Karpas-422 (cell line): ENCODE results near the gene DKK3. TPM values are rescaled to one million over a fixed set of nuclear protein-coding genes. Genes with fewer than 3 reads are reported as not detected.

Experiments used
- DNase-seq: peaks from one replicate; pipeline ENCODE4 v3.0.0-alpha.2; 2015
- H2AFZ ChIP-seq: fragments of 200-600 bp; sonication (generic); 2 replicates; pipeline ENCODE4 v1.6.1; 2014; ENCODE audit warnings: antibody characterized with exemption, low read length, mixed read lengths
- H3K27ac ChIP-seq: fragments of 200-600 bp; sonication (generic); 2 replicates; pipeline ENCODE4 v1.5.1; 2014; ENCODE audit warnings: mild to moderate bottlenecking, low read length, moderate library complexity
- H3K27me3 ChIP-seq: fragments of 200-600 bp; sonication (generic); 2 replicates; pipeline ENCODE4 v1.6.1; 2014; ENCODE audit warnings: low read length, mixed read lengths
- H3K36me3 ChIP-seq: fragments of 200-600 bp; sonication (generic); 2 replicates; pipeline ENCODE4 v1.6.1; 2014; ENCODE audit warnings: low read length, mixed read lengths; ENCODE audit not compliant: insufficient read depth
- H3K4me1 ChIP-seq: fragments of 200-600 bp; sonication (generic); 2 replicates; pipeline ENCODE4 v1.6.1; 2014; ENCODE audit warnings: mild to moderate bottlenecking, low read length, mixed read lengths
- H3K4me2 ChIP-seq: fragments of 200-600 bp; sonication (generic); 2 replicates; pipeline ENCODE4 v1.6.1; 2014; ENCODE audit warnings: low read length, low read depth, mild to moderate bottlenecking; ENCODE audit not compliant: poor library complexity, severe bottlenecking
- H3K4me3 ChIP-seq: fragments of 200-600 bp; sonication (generic); 2 replicates; pipeline ENCODE4 v1.5.1; 2014; ENCODE audit warnings: mild to moderate bottlenecking, antibody characterized with exemption, low read length, mixed read lengths
- H3K79me2 ChIP-seq: fragments of 200-600 bp; sonication (generic); 2 replicates; pipeline ENCODE4 v1.6.1; 2014; ENCODE audit warnings: mild to moderate bottlenecking, low read length, mixed read lengths
- H3K9ac ChIP-seq: fragments of 200-600 bp; sonication (generic); 2 replicates; pipeline ENCODE4 v1.6.0; 2014; ENCODE audit warnings: low read length
- H3K9me2 ChIP-seq: fragments of 200-600 bp; sonication (generic), shearing (Covaris generic); replicated peaks from 2 replicates; pipeline ENCODE4 v1.6.0; 2014; ENCODE audit warnings: mild to moderate bottlenecking, low read length, moderate library complexity; ENCODE audit not compliant: insufficient read depth
- H3K9me3 ChIP-seq: fragments of 300-700, 200-600 bp; sonication (generic); 2 replicates; pipeline ENCODE4 v1.6.1; 2014; ENCODE audit warnings: low read length, mixed read lengths
- H4K20me1 ChIP-seq: fragments of 200-600 bp; sonication (generic); 2 replicates; pipeline ENCODE4 v1.6.1; 2014; ENCODE audit warnings: mild to moderate bottlenecking, antibody characterized with exemption, low read length, low read depth; ENCODE audit not compliant: insufficient read depth
- total RNA-seq: library from RNA; depleted of rRNA; stranded (reverse); fragments of >200 nt; shearing (Covaris generic); gene quantifications from 2 replicates; pipeline ENCODE4 v1.2.3, GENCODE V29; 2014; ENCODE audit warnings: low replicate concordance

DKK3 gene
- total RNA-seq, 1 experiment from 2014 or later: not detected

GRCh38 chr11:11948242-11948947, 60.0 kb downstream of the DKK3 start:
- no peak overlapping the region for H2AFZ ChIP-seq
- no peak overlapping the region for H3K27ac ChIP-seq
- no peaks in the 10 kb centered on the region for H4K20me1 ChIP-seq
- H3K4me1 ChIP-seq: no peaks in the 10 kb centered on the region
- no peaks in the 10 kb centered on the region for H3K9me2 ChIP-seq
- H3K36me3 ChIP-seq: peaks cover 16% of the 10 kb centered on the region; the same call in 1 of the 2 replicates
- no peak overlapping the region for H3K4me2 ChIP-seq
- no peak for DNase-seq
- no peaks in the 10 kb centered on the region for H3K27me3 ChIP-seq
- H3K9ac ChIP-seq: no peak overlapping the region
- no peaks in the 10 kb centered on the region for H3K9me3 ChIP-seq
- 0 out of 2 replicates have a peak, but pooled peaks cover 7% of the 10 kb centered on the region for H3K79me2 ChIP-seq
- H3K4me3 ChIP-seq: no peak overlapping the region

- no peak overlapping the region for H3K4me3 ChIP-seq
- H3K27ac ChIP-seq: no peak overlapping the region
- no peak overlapping the region for H3K9ac ChIP-seq
- no peak overlapping the region for H2AFZ ChIP-seq
- no peak overlapping the region for H3K4me2 ChIP-seq
- no peaks in the 10 kb centered on the region for H4K20me1 ChIP-seq
- H3K79me2 ChIP-seq: 0 out of 2 replicates have a peak, but pooled peaks cover 7% of the 10 kb centered on the region
- DNase-seq: no peak
- H3K4me1 ChIP-seq: no peaks in the 10 kb centered on the region
- no peaks in the 10 kb centered on the region for H3K9me3 ChIP-seq
- peaks cover 17% of the 10 kb centered on the region; the same call in 1 of the 2 replicates for H3K36me3 ChIP-seq
- H3K9me2 ChIP-seq: no peaks in the 10 kb centered on the region
- H3K27me3 ChIP-seq: no peaks in the 10 kb centered on the region
Observed at GRCh38 chr11:11947825-11948224, 60.6 kb downstream of the DKK3 start.

- no peak overlapping the region for H3K9ac ChIP-seq
- H3K4me3 ChIP-seq: no peak overlapping the region
- no peaks in the 10 kb centered on the region for H3K4me1 ChIP-seq
- H3K9me2 ChIP-seq: no peaks in the 10 kb centered on the region
- 0 out of 2 replicates have a peak, but pooled peaks cover 7% of the 10 kb centered on the region for H3K79me2 ChIP-seq
- no peaks in the 10 kb centered on the region for H3K9me3 ChIP-seq
- no peaks in the 10 kb centered on the region for H4K20me1 ChIP-seq
- DNase-seq: no peak
- no peaks in the 10 kb centered on the region for H3K27me3 ChIP-seq
- H3K4me2 ChIP-seq: no peak overlapping the region
- H3K27ac ChIP-seq: no peak overlapping the region
- no peak overlapping the region for H2AFZ ChIP-seq
- H3K36me3 ChIP-seq: peaks cover 25% of the 10 kb centered on the region; the same call in 1 of the 2 replicates
Observed at GRCh38 chr11:11946878-11947277, 61.5 kb downstream of the DKK3 start.

GRCh38 chr11:11946180-11946579, 62.2 kb downstream of the DKK3 start:
- peaks cover 28% of the 10 kb centered on the region; the same call in 1 of the 2 replicates for H3K36me3 ChIP-seq
- DNase-seq: no peak
- H3K79me2 ChIP-seq: 0 out of 2 replicates have a peak, but pooled peaks cover 7% of the 10 kb centered on the region
- H3K9ac ChIP-seq: no peak overlapping the region
- no peaks in the 10 kb centered on the region for H3K9me2 ChIP-seq
- H3K4me2 ChIP-seq: no peak overlapping the region
- H4K20me1 ChIP-seq: no peaks in the 10 kb centered on the region
- H3K9me3 ChIP-seq: no peaks in the 10 kb centered on the region
- no peaks in the 10 kb centered on the region for H3K27me3 ChIP-seq
- H2AFZ ChIP-seq: no peak overlapping the region
- no peak overlapping the region for H3K4me3 ChIP-seq
- no peak overlapping the region for H3K27ac ChIP-seq
- no peaks in the 10 kb centered on the region for H3K4me1 ChIP-seq

- no peak for DNase-seq
- no peaks in the 10 kb centered on the region for H3K9me3 ChIP-seq
- no peaks in the 10 kb centered on the region for H4K20me1 ChIP-seq
- no peaks in the 10 kb centered on the region for H3K9me2 ChIP-seq
- no peaks in the 10 kb centered on the region for H3K4me1 ChIP-seq
- no peak overlapping the region for H3K27ac ChIP-seq
- no peak overlapping the region for H3K4me3 ChIP-seq
- 0 out of 2 replicates have a peak, but pooled peaks cover 7% of the 10 kb centered on the region for H3K79me2 ChIP-seq
- no peak overlapping the region for H3K9ac ChIP-seq
- peaks cover 35% of the 10 kb centered on the region; the same call in 1 of the 2 replicates for H3K36me3 ChIP-seq
- no peak overlapping the region for H2AFZ ChIP-seq
- H3K4me2 ChIP-seq: no peak overlapping the region
- no peaks in the 10 kb centered on the region for H3K27me3 ChIP-seq
Observed at GRCh38 chr11:11944444-11944843, 64.0 kb downstream of the DKK3 start.

- no peak overlapping the region for H3K9ac ChIP-seq
- H3K4me3 ChIP-seq: no peak overlapping the region
- 0 out of 2 replicates have a peak, but pooled peaks cover 7% of the 10 kb centered on the region for H3K79me2 ChIP-seq
- H3K9me2 ChIP-seq: no peaks in the 10 kb centered on the region
- H2AFZ ChIP-seq: no peak overlapping the region
- H3K27ac ChIP-seq: no peak overlapping the region
- H3K27me3 ChIP-seq: no peaks in the 10 kb centered on the region
- no peaks in the 10 kb centered on the region for H3K9me3 ChIP-seq
- H3K4me2 ChIP-seq: no peak overlapping the region
- DNase-seq: no peak
- no peaks in the 10 kb centered on the region for H3K4me1 ChIP-seq
- H4K20me1 ChIP-seq: no peaks in the 10 kb centered on the region
- peaks cover 40% of the 10 kb centered on the region; the same call in 1 of the 2 replicates for H3K36me3 ChIP-seq
Observed at GRCh38 chr11:11942668-11943067, 65.8 kb downstream of the DKK3 start.

- Histone ChIP-seq H3K4me2 (no peak overlapping the region), H2AFZ (no peak overlapping the region), H3K79me2 (0 out of 2 replicates have a peak, but pooled peaks cover 7% of the 10 kb centered on the region), H3K9me3 (no peaks in the 10 kb centered on the region), H3K36me3 (peaks cover 40% of the 10 kb centered on the region; the same call in 1 of the 2 replicates), H3K9me2 (no peaks in the 10 kb centered on the region), H3K4me3 (no peak overlapping the region), H4K20me1 (no peaks in the 10 kb centered on the region), H3K27me3 (no peaks in the 10 kb centered on the region), H3K27ac (no peak overlapping the region), H3K4me1 (no peaks in the 10 kb centered on the region), H3K9ac (no peak overlapping the region)
- no peak for DNase-seq
Observed at GRCh38 chr11:11940551-11940950, 67.9 kb downstream of the DKK3 start.

- Histone ChIP-seq H2AFZ (no peak overlapping the region), H3K27ac (no peak overlapping the region), H3K27me3 (no peaks in the 10 kb centered on the region), H3K36me3 (peaks cover 52% of the 10 kb centered on the region; the same call in 1 of the 2 replicates), H3K4me3 (no peak overlapping the region), H4K20me1 (no peaks in the 10 kb centered on the region), H3K9ac (no peak overlapping the region), H3K79me2 (no peaks in the 10 kb centered on the region), H3K4me1 (no peaks in the 10 kb centered on the region), H3K9me3 (no peaks in the 10 kb centered on the region), H3K9me2 (no peaks in the 10 kb centered on the region), H3K4me2 (no peak overlapping the region)
- no peak for DNase-seq
Observed at GRCh38 chr11:11937957-11938356, 70.5 kb downstream of the DKK3 start.
